GM19240 (cell line): Measurements from ENCODE around the gene SRGAP1.

Source experiments
- DNase-seq: peaks from one replicate; pipeline ENCODE4 v3.0.0; 2011; ENCODE audit warnings: low spot score; ENCODE audit not compliant: insufficient read length

Gene SRGAP1

GRCh38 chr12:64082866-64083268 lies 238.4 kb downstream of the SRGAP1 start:
- DNase-seq = no peak

GRCh38 chr12:64083285-64084210 lies 239.0 kb downstream of the SRGAP1 start:
- no peak for DNase-seq

- no peak for DNase-seq
Measured at GRCh38 chr12:64085154-64085553, 240.7 kb downstream of the SRGAP1 start.

- no peak for DNase-seq
Measured at GRCh38 chr12:64085996-64086395, 241.5 kb downstream of the SRGAP1 start.

GRCh38 chr12:64086946-64087345 lies 242.4 kb downstream of the SRGAP1 start:
- DNase-seq = no peak

GRCh38 chr12:64087761-64088160 lies 243.3 kb downstream of the SRGAP1 start:
- DNase-seq = no peak

- no peak for DNase-seq
Measured at GRCh38 chr12:64088431-64089349, 244.2 kb downstream of the SRGAP1 start.

- no peak for DNase-seq
Measured at GRCh38 chr12:64090047-64090446, 245.5 kb downstream of the SRGAP1 start.

- no peak for DNase-seq
Measured at GRCh38 chr12:64091186-64091585, 246.7 kb downstream of the SRGAP1 start.

GRCh38 chr12:64092507-64093196 lies 248.2 kb downstream of the SRGAP1 start:
- no peak for DNase-seq

GRCh38 chr12:64093689-64094088 lies 249.2 kb downstream of the SRGAP1 start:
- no peak for DNase-seq

- DNase-seq = no peak
Measured at GRCh38 chr12:64097366-64098105, 253.0 kb downstream of the SRGAP1 start.

- DNase-seq = no peak
Measured at GRCh38 chr12:64098709-64099354, 254.3 kb downstream of the SRGAP1 start.

GRCh38 chr12:64099397-64099796 lies 254.9 kb downstream of the SRGAP1 start:
- DNase-seq = no peak

GRCh38 chr12:64102339-64102738 lies 257.8 kb downstream of the SRGAP1 start:
- no peak for DNase-seq

- no peak for DNase-seq
Measured at GRCh38 chr12:64103825-64104740, 259.6 kb downstream of the SRGAP1 start.

GRCh38 chr12:64105026-64105425 lies 260.5 kb downstream of the SRGAP1 start:
- DNase-seq = no peak

- no peak for DNase-seq
Measured at GRCh38 chr12:64107776-64108175, 263.3 kb downstream of the SRGAP1 start.

GRCh38 chr12:64109706-64110105 lies 265.2 kb downstream of the SRGAP1 start:
- DNase-seq = no peak
